Measurements from ENCODE around the gene ATP8B4. TPM values are rescaled to one million over a fixed set of nuclear protein-coding genes. Genes with fewer than 3 reads are reported as not detected.

ATP8B4 gene
- total RNA-seq, 1 donor from 2014 or later: 9.4 TPM

GRCh38 chr15:49898575-49899283 is 220.3 kb downstream of the ATP8B4 start:
- no peak overlapping the region for H3K27ac ChIP-seq
- no peaks in the 10 kb centered on the region for H3K9me3 ChIP-seq
- H3K36me3 ChIP-seq: no peaks in the 10 kb centered on the region
- no peak for ATAC-seq
- no peaks in the 10 kb centered on the region for H3K27me3 ChIP-seq
- intact Hi-C loops (cut with DNase I): no loop called here
- DNase-seq: no peak
- TF ChIP-seq CTCF (IDR thresholded peaks at IDR 0.05): no peak
- no peak overlapping the region for H3K4me3 ChIP-seq
- no peaks in the 10 kb centered on the region for H3K4me1 ChIP-seq

GRCh38 chr15:49898097-49898496 is 220.9 kb downstream of the ATP8B4 start:
- intact Hi-C loops (cut with DNase I): no loop called here
- DNase-seq (no peak), ATAC-seq (no peak)
- Histone ChIP-seq H3K4me3 (no peak overlapping the region), H3K36me3 (no peaks in the 10 kb centered on the region), H3K27ac (no peak overlapping the region), H3K9me3 (no peaks in the 10 kb centered on the region), H3K4me1 (no peaks in the 10 kb centered on the region), H3K27me3 (no peaks in the 10 kb centered on the region)
- TF ChIP-seq CTCF (IDR thresholded peaks at IDR 0.05): no peak

GRCh38 chr15:49895347-49896223 is 223.4 kb downstream of the ATP8B4 start:
- DNase-seq (no peak), ATAC-seq (no peak)
- Histone ChIP-seq H3K27me3 (no peaks in the 10 kb centered on the region), H3K36me3 (no peaks in the 10 kb centered on the region), H3K27ac (no peak overlapping the region), H3K4me3 (no peak overlapping the region), H3K9me3 (no peaks in the 10 kb centered on the region), H3K4me1 (no peaks in the 10 kb centered on the region)
- TF ChIP-seq CTCF (IDR thresholded peaks at IDR 0.05): no peak
- intact Hi-C loops (cut with DNase I): no loop called here

GRCh38 chr15:49890689-49891088 is 228.3 kb downstream of the ATP8B4 start:
- H3K27me3 ChIP-seq: no peaks in the 10 kb centered on the region
- TF ChIP-seq CTCF (IDR thresholded peaks at IDR 0.05): no peak
- no peak for ATAC-seq
- H3K27ac ChIP-seq: no peak overlapping the region
- H3K4me3 ChIP-seq: no peak overlapping the region
- H3K9me3 ChIP-seq: no peaks in the 10 kb centered on the region
- intact Hi-C loops (cut with DNase I): no loop called here
- H3K4me1 ChIP-seq: no peaks in the 10 kb centered on the region
- DNase-seq: no peak
- no peaks in the 10 kb centered on the region for H3K36me3 ChIP-seq

- H3K4me1 ChIP-seq: no peaks in the 10 kb centered on the region
- no peak for ATAC-seq
- H3K9me3 ChIP-seq: no peaks in the 10 kb centered on the region
- intact Hi-C loops (cut with DNase I): loop anchor here (10.0 kb wide), 1 partner anchor 445 kb away; no protein-coding TSS in a partner anchor
- H3K27ac ChIP-seq: no peak overlapping the region
- no peaks in the 10 kb centered on the region for H3K27me3 ChIP-seq
- H3K4me3 ChIP-seq: no peak overlapping the region
- TF ChIP-seq CTCF (IDR thresholded peaks at IDR 0.05): no peak
- H3K36me3 ChIP-seq: no peaks in the 10 kb centered on the region
- DNase-seq: no peak
Observed at GRCh38 chr15:49889536-49889935, 229.5 kb downstream of the ATP8B4 start.

Data from upper lobe of right lung (tissue), 1 donor.